GM18907 (cell line): ENCODE results near the gene C3AR1.
A peak's percentile ranks its signal among the peaks of the same experiment; 100 is the strongest.

Experiments
- ATAC-seq: cut with Tn5 transposase; IDR thresholded peaks from one replicate; pipeline ENCODE4 v1.9.1; 2021; ENCODE audit warnings: mild to moderate bottlenecking, moderate library complexity; ENCODE audit not compliant: unreplicated experiment

C3AR1 gene

DNA sequence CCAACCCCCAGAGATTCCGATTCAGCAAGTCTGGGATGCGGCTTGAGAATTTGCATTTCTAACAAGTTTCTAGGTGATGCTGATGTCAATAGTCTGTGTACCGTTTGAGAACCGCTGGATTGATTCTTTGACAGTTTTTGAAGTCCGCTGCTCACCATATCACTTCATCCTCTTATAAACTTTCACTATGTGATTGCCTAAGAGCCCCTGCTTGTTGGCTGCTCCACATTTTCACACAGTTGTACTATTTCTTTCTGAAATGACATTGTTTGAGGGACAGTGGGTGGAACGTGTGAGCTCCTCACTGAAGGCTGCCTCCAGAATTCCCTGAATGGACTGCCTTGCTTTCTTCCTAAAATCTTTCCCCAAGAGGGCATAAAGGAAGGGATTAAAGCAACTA is 7.7 kb downstream of the C3AR1 start:
- no peak for ATAC-seq

DNA sequence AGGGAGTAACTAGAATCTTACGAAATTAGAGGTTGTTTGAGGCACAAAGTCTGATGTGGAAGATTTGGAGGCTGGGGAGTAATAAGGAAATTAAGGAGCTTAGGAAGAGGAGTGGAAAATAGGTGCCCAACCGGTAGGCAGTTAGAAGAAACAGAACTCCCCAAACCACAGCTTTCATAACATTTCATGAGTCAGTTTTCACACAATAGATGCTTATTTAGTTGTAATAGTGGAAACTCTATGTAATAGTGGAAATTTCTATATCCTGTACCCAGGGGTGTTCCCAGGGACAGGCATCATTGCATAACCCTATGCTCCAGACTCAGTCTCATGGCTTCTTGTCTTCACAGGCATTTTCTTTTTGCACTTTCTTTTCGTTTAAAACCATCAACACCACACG is 8.3 kb downstream of the C3AR1 start:
- ATAC-seq, result no peak

DNA sequence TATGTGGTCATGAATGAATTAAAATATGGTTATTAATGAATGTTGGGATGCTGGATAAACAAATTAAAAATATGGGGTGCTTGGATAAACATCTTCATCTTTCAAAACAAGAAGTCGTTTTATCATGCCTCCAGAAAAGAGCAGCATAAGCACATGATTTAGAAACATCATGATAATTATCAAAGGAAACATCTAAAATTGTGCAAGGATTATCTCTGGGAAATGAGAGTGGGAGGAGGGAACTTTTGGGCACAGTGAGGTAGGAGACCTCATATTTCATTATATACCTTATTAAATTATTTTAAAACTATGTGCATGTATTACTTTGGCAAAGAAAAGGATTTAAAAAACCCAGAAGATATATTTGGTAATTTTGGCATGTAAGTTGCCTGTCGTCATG is 8.9 kb downstream of the C3AR1 start:
- ATAC-seq, result no peak

DNA sequence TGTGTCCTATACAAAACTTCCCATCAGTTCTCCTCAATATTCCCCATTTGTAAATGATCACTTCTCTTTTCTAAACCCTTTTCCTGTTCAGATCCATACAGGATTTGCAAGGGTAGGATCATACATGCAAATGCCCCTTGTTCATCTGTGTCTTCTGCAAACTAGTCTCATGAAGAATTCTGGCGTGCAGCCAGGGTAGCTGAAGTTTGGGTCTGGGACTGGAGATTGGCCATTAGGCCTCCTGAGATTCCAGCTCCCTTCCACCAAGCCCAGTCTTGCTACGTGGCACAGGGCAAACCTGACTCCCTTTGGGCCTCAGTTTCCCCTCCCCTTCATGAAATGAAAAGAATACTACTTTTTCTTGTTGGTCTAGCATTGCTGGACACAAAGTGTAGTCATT is 11.3 kb downstream of the C3AR1 start:
- ATAC-seq, result no peak

DNA sequence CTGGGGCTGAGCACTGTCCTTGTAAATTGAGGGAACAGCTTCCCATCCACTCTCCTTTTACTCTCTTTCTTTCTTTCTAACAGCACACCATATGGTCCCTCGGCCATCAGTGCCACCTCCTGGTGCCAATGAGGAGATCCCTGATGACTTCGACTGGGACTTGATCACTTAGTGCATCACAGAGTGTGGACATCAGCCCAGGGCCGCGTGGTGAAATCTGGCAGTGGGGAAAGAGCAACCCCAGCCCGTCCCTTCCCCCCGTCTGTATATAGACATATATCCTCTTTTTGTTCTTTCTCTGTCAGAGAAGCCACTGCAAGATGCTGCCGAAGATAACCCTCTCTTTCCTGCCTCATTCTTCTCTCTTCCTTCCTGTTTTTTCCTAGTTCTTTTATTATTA is 13.5 kb downstream of the C3AR1 start:
- no peak for ATAC-seq

DNA sequence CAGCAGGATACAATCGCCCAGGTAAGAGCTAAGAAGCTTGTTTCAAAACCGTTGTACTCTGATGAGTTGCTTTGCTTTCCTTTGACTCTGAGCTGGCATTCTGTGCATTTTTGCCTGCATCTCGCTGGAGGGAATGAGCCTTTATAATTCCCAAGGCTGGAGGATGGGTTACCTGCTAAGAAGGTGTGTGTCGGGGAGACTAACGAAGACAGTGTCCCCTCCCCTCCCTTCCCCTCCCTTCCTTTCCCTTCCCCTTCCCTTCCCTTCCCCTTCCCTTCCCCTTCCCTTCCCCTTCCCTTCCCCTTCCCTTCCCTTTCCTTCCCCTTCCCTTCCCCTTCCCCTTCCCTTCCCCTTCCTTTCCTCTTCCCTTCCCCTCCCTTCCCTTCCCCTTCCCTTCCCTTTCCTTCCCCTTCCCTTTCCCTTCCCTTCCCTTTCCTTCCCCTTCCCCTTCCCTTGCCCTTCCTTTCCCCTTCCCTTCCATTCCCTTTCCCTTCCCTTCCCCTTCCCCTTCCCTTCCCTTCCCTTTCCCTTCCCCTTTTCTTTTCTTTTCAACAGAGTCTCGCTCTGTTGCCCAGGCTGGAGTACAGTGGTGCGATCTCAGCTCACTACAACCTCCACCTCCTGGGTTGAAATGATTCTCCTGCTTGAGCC is 15.4 kb downstream of the C3AR1 start:
- ATAC-seq, result no peak

DNA sequence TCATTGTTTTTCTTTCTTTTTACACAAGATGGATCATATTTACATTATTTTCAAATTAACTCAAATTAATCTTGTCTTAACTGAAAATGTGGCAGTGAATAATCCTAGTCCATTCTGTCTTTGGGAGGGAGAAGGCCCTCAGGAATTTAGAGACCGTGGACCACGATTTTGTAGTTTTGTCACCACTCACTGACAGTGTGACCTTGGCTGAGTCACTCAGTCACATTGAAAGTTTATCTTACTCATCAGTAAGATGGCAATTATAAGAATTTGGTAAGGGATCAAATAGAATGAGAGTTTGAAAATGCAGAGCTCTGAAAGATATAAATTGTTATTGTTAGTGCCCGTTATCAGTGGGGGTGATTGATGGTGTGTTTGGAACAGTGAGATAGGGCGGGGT is 17.3 kb downstream of the C3AR1 start:
- ATAC-seq, result no peak

DNA sequence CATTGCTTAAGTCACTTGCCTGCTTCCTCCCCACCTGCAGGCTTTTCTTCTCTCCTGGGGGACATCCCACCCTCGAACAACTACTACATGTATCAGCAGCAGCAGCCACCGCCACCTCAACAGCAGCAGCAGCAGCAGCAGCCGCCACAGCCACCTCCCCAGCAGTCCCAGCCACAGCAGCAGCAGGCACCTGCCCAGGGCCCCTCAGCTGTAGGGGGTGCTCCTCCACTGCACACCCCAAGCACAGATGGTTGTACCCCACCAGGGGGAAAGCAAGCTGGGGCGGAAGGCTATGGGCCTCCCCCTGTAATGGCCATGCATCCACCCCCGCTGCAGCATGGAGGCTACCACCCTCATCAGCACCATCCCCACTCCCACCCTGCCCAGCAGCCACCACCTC is 18.3 kb downstream of the C3AR1 start:
- ATAC-seq, result no peak

DNA sequence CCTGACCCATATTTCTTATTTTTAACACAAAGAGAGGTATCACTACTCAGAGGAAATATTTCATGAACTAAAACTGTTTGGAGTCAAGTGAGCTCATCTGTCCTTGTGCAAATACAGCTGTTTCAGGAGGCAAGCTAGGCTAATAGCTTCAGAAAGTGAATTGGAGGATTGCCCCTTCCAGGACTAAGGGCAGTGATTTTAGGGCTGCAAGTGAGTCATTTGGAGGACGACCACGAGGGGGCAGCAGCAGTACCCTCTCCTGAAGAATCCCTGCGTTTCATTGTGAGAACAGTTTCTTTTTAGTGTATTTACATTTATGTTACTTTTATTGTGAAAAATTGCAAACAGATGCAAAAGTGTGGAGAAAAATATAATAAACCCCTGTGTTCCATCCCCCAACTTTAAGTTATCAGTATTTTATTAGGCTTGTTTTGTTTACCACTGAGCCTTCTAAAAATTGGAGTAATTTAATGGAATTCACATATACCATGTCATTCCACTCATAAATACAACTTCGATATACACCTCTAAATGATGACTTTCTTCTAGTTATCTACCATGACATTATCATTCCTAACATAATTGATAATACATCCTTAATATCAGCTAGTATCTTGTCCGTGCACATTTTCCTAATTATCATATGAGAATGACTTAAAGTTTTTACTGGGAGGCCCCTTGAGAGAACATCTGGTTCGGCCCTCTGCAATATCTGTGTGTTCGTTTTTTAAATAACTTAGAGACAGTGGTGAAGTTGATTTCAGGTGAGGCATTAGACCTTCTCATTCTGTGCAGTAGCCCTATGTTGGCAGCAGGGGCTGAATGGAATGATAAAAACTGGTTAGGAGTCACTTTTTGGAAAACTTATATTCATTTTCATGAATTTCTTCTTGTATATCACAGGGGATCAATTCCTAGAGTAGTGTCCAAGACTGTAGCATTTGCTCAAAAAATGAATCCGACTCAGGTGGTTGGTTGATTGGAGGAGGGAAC is 19.9 kb downstream of the C3AR1 start:
- no peak for ATAC-seq

DNA sequence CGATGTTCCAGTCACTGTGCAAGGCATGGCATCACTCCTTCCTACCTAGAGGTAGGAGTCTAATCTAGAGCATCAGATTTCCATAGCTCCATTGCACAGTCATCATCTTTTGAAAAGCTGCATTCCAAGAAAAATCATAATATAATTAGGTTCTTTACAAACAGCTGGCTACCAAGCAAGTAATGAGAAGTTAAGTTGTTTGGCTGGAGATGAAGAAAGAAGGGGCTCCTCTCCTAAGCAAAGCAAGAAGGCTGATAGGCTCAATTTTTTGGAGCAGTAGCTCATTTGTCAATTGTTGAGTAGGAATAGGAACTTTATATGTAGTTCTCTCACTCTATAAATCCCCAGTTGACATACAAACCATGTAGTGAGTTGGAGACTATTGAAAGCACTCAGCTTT is 25.4 kb downstream of the C3AR1 start:
- no peak for ATAC-seq

DNA sequence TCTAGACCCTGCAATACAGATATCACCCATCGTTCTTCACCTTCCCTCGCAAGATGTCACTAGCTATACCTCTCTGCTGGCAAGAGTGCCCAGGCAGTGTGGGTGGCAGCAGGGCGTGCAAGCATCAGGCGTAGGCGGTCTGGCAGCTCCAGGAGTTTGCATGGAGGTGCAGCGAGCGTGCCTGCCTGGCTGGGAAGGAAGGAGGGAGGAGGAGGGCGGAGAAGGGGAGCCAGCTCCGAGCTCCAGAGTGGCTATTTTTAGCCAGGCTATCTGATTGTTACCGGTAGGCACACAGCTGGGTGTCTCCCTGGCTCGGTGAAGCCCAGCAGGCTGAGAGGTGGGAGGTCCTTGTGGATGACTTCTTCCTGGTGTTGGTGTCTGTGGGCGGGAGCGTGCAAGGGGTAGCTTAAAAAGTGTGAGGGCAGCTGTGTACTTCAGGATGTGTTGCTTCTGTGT is 27.5 kb downstream of the C3AR1 start:
- ATAC-seq, result no peak

DNA sequence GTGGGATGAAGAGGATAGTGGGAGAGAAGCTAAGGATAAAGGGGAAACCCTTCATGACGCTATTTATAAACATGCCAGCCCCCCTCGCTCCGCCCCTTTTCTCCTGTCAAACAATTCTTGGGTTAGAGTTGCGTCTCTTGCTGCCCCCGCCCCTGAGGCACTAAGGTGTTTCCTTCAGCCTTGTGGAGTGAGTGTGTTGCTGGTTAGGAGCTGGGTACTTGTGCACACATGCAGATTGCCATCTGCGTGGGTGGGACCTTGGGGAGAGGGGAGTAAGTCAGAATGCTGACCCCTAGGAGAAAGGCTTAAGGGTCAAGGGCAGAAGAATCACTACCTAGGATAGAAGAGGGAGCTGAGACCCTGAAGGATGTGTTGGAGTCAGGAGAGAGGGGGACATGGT is 28.2 kb downstream of the C3AR1 start:
- no peak for ATAC-seq

DNA sequence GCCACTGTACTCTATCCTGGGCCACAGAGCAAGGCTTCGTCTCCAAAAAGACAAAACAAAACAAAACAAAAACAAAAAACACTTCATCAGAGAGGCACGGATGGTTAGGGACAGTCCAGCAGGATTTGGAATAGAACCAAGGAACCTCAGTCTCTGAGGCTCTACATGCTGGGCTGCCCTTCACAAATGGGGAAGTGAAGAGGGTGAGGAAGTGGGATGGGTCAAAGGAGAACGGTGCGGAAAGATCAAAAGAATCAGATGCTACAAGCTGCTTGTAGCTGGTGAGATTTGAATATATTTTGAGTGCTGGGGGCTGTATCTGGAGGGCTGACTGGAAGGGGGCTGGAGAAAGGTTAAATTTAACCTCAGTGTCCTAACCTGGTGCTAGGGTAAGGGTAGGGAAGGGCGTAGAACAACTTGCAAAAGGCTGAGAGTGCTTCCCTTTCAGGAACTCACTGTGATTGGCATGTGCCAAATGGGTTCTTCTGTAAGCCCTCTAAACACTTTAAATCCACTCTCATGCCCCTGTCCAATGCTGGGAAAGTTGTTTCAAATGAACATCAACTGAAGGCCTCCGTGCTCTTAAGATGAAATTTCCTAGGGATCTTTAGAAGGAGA is 29.0 kb downstream of the C3AR1 start:
- no peak for ATAC-seq

DNA sequence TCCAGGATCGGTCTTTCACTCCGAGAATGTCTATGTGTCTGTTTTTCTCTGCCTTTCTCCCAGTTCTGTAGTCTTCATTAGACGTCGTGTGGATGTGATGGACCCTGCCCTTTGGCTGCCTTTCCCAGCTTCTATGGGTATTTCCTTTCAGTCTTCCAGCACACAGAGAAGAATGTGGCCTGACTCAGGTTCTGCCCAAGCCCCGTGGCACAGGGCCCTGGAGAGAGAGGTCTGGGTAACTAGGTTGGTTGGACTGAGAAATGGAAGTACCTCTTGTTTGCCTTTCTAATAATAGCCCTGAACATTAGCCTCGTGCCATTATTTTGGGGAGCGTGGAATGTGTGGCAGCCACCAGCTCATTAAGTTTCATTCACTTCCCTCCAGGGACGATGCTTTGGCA is 29.8 kb downstream of the C3AR1 start:
- ATAC-seq, result no peak

DNA sequence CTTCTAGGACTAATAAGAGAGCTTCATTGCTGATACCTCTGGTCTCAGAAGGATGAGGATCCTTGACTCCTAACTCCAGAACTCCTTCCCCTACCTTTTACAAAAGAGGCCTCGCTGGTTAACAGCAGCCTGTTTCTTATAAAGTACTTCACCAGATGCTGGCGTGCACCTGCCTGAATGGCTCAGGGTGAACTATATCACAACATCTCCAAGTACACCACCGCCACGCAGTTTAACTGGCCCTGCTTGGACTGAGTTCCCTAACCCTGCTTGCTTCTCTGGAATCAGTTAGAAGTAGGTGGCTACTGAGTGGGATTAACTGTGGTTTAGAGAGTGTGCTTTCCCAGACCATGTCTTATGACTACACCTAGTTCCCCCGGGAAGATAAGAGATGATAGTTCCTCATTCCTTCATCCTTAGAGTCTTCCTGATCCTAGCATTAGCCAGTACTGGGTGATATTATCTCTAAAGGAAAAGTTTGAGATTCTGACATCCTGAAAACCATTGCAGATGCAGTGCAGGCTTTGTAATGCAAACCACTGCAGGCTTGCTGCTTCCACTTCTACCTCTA is 30.6 kb downstream of the C3AR1 start:
- no peak for ATAC-seq

DNA sequence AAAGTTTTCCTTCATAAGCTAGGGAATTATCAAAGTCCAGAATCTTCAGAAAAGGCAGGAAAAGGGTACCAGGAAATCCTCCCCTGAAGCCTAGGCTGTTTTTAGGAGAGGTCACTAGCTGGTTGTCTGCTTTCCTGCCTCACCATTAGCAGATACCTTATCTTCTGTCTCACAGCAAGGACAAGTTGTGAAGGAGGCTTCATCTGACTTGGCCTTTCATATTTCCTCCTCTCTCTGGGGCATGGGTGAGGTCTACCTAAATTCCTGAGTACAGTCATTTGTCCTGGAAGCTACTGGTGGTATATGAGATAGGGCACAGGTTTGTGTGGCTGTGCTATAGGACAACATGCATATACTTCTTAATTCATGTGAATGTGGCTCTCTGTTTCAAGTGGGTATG is 31.4 kb downstream of the C3AR1 start:
- ATAC-seq, result no peak

DNA sequence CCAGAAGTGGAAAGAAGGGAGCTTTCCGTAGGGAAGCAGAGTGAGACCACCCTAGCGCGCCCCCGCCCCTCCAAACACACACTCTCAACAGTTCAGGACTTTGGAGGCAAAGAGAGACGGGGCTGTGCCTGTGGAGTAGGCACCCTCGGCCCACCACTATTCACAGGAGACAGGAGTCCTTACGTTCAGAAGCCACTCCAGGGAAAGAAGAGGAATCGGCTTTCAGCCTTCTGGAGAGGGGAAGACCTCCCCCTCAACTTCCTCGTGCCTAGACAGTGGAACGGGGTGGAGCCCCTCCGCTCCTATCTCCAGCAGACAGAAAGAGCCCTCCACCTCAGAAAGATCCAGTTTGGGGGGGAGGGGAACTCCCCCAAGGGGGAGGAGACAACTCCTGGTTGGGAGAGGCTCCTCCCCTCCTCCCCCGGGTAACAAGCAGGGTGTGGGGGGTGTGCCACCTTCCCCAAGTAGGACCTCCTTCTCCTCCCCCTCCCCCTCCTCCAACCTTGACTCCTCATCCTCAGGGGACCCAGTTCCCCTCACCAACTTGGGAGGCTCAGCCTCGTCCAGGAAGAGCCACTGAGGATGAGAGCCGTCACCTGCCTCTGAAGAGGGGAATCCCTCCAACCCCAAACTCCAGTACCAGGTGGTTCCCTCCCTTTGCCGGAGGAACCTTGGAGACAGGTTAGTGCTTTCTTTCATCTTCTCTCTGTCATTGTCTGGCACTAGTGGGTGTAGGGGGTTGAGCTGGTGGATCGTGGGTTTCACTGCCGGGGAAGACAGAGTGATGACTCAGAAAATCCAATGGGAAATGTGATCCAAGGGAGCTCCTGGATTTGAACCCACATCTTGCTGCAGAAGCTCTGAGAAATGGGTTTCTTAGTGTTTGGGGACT is 32.8 kb downstream of the C3AR1 start:
- ATAC-seq, result peak; percentile 28

DNA sequence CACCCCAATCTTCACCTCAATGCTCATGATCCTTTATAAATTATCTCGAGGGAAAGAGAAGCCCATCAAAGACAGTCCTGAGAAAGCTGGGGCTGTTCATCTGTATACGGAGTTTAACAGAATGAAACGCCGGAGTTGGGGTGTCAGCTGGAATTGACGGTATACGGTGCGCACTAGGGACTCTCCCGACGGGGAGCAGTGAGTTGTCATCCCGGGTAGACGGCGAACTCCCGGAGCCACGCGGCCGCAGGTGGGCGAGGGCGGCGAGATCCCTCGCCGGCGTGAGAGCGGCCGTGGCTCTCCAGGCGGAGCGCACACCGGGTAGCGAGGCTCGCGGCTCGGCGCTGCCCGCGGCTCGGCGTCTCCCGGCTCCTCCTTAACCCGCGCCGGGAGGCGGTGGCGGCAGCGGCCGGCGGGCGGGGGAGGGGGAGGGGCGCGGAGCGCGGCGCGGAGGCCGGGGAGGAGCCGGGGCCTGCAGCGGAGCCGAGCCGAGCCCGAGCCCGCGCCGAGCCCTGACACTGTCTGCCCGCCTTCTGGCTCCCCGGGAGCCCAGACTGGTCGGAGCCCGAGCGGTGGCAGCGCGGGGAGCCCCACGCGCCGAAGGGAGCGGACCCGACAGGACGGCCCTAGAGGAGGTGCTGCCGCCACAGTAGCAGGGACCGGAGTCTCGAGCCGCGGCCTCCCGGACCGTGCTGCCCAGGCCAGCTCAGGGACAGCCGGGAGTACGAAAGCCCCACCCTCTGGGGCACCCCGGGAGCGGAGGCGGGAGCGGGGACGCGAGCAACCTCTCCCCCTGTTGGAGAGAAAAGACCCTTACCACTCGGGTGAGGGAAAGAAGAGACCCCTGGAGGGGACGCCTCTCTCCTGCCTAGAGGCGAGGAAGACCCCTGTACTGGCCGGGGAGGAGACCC is 33.7 kb downstream of the C3AR1 start, which contains the start of gene FOXJ2:
Gene FOXJ2, plus strand, starts transcription at position 475 of the 911 bp plus-strand sequence. CDS start 7,117 bp downstream, outside the sequence.
- ATAC-seq, result peak; percentile 55

DNA sequence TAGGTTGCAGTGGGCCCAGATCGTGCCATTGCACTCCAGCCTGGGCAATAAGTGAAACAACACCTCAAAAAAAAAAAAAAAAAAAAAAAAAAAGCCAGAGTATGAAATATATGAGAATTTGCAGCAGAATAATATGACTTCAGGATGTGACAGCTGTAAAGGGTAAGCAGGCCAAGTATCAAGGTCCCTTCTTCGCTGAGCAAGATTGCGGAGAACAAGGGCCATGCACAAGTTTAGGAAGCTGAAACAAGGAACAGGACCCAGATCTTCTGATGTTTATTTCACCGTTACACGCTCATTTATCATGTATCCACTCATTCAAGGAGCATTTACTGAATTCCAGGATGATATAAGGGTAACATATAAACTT is 34.3 kb downstream of the C3AR1 start:
- no peak for ATAC-seq
